CD8-positive, alpha-beta memory T cell (primary cell): ENCODE results near the gene ZNF816. TPM values are rescaled to one million over a fixed set of nuclear protein-coding genes. Genes with fewer than 3 reads are reported as not detected.
"Not testable (repeated sequence)": the region's sequence is repeated elsewhere in the genome, so short reads cannot be mapped to it uniquely, and the experiment has no call there.

Source experiments
- CTCF ChIA-PET: fragments of 350-600 bp; sonication (Branson Sonifier 250); formaldehyde crosslinking; loops from one replicate; lab custom pipeline; 2021; ENCODE audit warnings: antibody characterized with exemption; lab: Charles Lee
- POLR2A ChIA-PET: fragments of 350-600 bp; sonication (Branson Sonifier 250); formaldehyde crosslinking; loops from one replicate; lab custom pipeline; 2021; ENCODE audit warnings: antibody characterized with exemption; lab: Charles Lee
- DNase-seq, 5 donors: peaks; one replicate each; pipeline versions ENCODE4 v3.0.0 to v3.0.0-alpha.2; 2020 to 2022; ENCODE audit warnings: mixed read lengths in 1 of 5
- H3K27ac ChIP-seq: one replicate; pipeline ENCODE4 v1.7.0; 2013; ENCODE audit warnings: low read depth, mild to moderate bottlenecking, low read length, moderate library complexity
- H3K27me3 ChIP-seq: 2 replicates; pipeline ENCODE4 v1.7.0; 2013; ENCODE audit warnings: low read length, mild to moderate bottlenecking; ENCODE audit not compliant: insufficient read depth, poor library complexity, severe bottlenecking
- H3K36me3 ChIP-seq: 2 replicates; pipeline ENCODE4 v1.7.0; 2013; ENCODE audit warnings: mild to moderate bottlenecking, low read length, moderate library complexity; ENCODE audit not compliant: insufficient read depth
- H3K4me1 ChIP-seq: 2 replicates; pipeline ENCODE4 v1.7.0; 2013; ENCODE audit warnings: mild to moderate bottlenecking, low read length, moderate library complexity; ENCODE audit not compliant: insufficient read depth
- H3K4me3 ChIP-seq: 2 replicates; pipeline ENCODE4 v1.7.0; 2013; ENCODE audit warnings: mild to moderate bottlenecking, low read length
- H3K9me3 ChIP-seq: 2 replicates; pipeline ENCODE4 v1.7.0; 2013; ENCODE audit warnings: mild to moderate bottlenecking, low read length
- H3K27ac Mint-ChIP-seq, 8 donors: one replicate each; pipeline ENCODE4 v1.8.0; 2020 to 2021; ENCODE audit warnings: mixed read lengths in 8 of 8, mild to moderate bottlenecking in 6 of 8, inconsistent platforms in 3 of 8, moderate library complexity in 3 of 8
- H3K27me3 Mint-ChIP-seq, 2 donors: one replicate each; pipeline ENCODE4 v1.8.0; 2020 to 2021; ENCODE audit warnings: mixed read lengths in 2 of 2, mild to moderate bottlenecking in 1 of 2, moderate library complexity in 1 of 2
- H3K36me3 Mint-ChIP-seq, 3 donors: one replicate each; pipeline ENCODE4 v1.8.0; 2020 to 2021; ENCODE audit warnings: mixed read lengths in 3 of 3, inconsistent platforms in 1 of 3, mild to moderate bottlenecking in 1 of 3
- H3K4me1 Mint-ChIP-seq, 3 donors: one replicate each; pipeline ENCODE4 v1.8.0; 2020 to 2021; ENCODE audit warnings: mixed read lengths in 3 of 3, inconsistent platforms in 1 of 3, mild to moderate bottlenecking in 1 of 3
- H3K4me3 Mint-ChIP-seq, 7 donors: one replicate each; pipeline ENCODE4 v1.8.0; 2020 to 2021; ENCODE audit warnings: mixed read lengths in 7 of 7, mild to moderate bottlenecking in 6 of 7, moderate library complexity in 4 of 7, inconsistent platforms in 2 of 7
- H3K9me3 Mint-ChIP-seq, 5 donors: one replicate each; pipeline ENCODE4 v1.8.0; 2020 to 2022; ENCODE audit warnings: mixed read lengths in 5 of 5, mild to moderate bottlenecking in 3 of 5, moderate library complexity in 2 of 5, inconsistent platforms in 1 of 5
- polyA plus RNA-seq: library from polyadenylated mRNA; unstranded; fragments of 300-500 nt; fragmentation: Illumina TruSeq; gene quantifications from one replicate; pipeline ENCODE4 v1.2.3, GENCODE V29; 2021
- total RNA-seq, 2 experiments: library from RNA; stranded (reverse); gene quantifications; one replicate each; pipeline ENCODE4 v1.2.3, GENCODE V29; 2021

Gene ZNF816
- total and polyA plus RNA-seq, 3 experiments from 2014 or later, result 10.6 to 17.1 (median 11.0) TPM

DNA sequence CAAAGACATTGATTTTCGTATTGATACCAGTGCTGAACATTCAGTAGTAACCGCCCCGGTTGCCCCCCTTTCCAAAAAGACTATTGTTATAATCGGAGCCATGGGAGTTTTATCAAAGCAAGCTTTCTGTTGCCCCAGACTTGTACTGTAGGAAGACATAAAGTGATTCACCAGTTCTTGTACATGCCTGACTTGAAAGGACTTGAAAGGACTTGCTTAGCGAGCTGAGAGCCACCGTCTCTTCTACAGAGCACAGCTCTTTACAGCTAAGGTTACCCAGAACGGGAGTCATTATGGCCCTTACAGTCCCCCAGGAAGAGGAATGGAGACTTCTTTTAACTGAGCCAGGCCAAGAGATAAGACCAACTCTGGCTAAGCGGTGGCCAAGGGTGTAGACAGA, 5.1 kb downstream of the ZNF816 start:
- Histone ChIP-seq H3K27me3 (no peaks in the 10 kb centered on the region), H3K9me3 (peaks cover 68% of the 10 kb centered on the region), H3K36me3 (peaks cover 47% of the 10 kb centered on the region), H3K4me3 (no peak overlapping the region), H3K4me1 (peaks cover 10% of the 10 kb centered on the region), H3K27ac (no peak overlapping the region)
- Mint-ChIP-seq H3K36me3 (peaks cover 54 to 84% (median 70%) of the 10 kb centered on the region in 3 donors), H3K4me3 (no peak overlapping the region), H3K27me3 (no peaks in the 10 kb centered on the region), H3K9me3 (peaks cover 36 to 73% (median 60%) of the 10 kb centered on the region in 5 donors), H3K27ac (no peak overlapping the region), H3K4me1 (peaks cover 23 to 34% (median 23%) of the 10 kb centered on the region in 3 donors)
- DNase-seq, result no peak
- ChIA-PET POLR2A (no interaction called here), CTCF (no interaction called here)

DNA sequence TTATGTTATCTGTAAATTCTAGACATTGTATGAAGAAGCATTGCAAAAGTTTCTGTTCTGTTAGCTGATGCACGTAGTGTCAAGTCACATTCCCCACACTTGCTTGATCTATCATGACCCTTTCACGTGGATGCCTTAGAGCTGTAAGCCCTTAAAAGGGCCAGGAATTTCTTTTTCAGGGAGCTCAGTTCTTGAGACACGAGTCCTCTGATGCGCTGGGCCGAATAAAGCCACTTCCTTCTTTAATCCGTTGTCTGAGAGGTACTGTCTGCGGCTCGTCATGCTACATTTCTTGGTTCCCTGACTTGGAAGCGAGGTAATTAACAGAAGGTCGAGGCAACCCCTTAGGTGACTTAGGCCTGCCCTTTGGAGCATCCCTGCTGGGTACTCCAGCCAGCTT, 5.8 kb downstream of the ZNF816 start:
- Histone ChIP-seq H3K27ac (no peak overlapping the region), H3K27me3 (no peaks in the 10 kb centered on the region), H3K36me3 (peaks cover 54% of the 10 kb centered on the region), H3K4me3 (no peak overlapping the region), H3K9me3 (peaks cover 75% of the 10 kb centered on the region), H3K4me1 (peaks cover 6% of the 10 kb centered on the region)
- H3K36me3 Mint-ChIP-seq, result peaks cover 60 to 84% (median 77%) of the 10 kb centered on the region in 3 donors
- H3K27ac Mint-ChIP-seq, result no peak overlapping the region
- ChIA-PET POLR2A (no interaction called here), CTCF (no interaction called here)
- H3K27me3 Mint-ChIP-seq, result no peaks in the 10 kb centered on the region
- peaks cover 43 to 80% (median 67%) of the 10 kb centered on the region in 5 donors for H3K9me3 Mint-ChIP-seq
- H3K4me3 Mint-ChIP-seq, result no peak overlapping the region
- H3K4me1 Mint-ChIP-seq, result peaks cover 18 to 29% (median 18%) of the 10 kb centered on the region in 3 donors
- DNase-seq, result no peak

DNA sequence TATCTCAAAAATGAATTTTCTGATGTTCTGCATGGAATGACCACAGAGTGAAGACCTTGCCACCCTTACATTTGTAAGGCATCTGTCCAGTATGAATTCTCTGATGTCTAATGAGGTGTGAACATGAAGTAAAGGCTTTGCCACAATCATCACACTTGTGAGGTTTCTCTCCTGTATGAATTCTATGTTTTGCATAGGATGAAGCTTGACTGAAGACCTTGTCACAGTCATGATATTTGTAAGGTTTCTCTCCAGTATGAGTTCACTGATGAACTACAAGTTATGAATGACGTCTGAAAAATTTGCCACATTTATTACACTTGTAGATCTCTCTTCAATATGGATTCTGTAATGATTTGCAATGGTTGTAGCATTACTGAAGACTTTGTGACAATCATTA, 13.3 kb downstream of the ZNF816 start:
- H3K36me3 Mint-ChIP-seq, result peaks cover 31 to 48% (median 44%) of the 10 kb centered on the region in 3 donors
- CTCF ChIA-PET, result no interaction called here
- no peak overlapping the region for H3K4me3 ChIP-seq
- H3K27me3 Mint-ChIP-seq, result no peaks in the 10 kb centered on the region
- no peaks in the 10 kb centered on the region for H3K4me1 ChIP-seq
- H3K4me1 Mint-ChIP-seq, result peaks cover 0 to 3% (median 0%) of the 10 kb centered on the region in 3 donors
- peaks cover 27 to 81% (median 77%) of the 10 kb centered on the region in 5 donors for H3K9me3 Mint-ChIP-seq
- H3K27me3 ChIP-seq, result no peaks in the 10 kb centered on the region
- H3K4me3 Mint-ChIP-seq, result peak overlapping the region in 1 of 7 donors; percentile 36
- POLR2A ChIA-PET, result no interaction called here
- no peak overlapping the region for H3K27ac ChIP-seq
- no peak overlapping the region for H3K27ac Mint-ChIP-seq
- DNase-seq, result no peak
- H3K9me3 ChIP-seq, result peaks cover 51% of the 10 kb centered on the region
- H3K36me3 ChIP-seq, result peaks cover 34% of the 10 kb centered on the region

DNA sequence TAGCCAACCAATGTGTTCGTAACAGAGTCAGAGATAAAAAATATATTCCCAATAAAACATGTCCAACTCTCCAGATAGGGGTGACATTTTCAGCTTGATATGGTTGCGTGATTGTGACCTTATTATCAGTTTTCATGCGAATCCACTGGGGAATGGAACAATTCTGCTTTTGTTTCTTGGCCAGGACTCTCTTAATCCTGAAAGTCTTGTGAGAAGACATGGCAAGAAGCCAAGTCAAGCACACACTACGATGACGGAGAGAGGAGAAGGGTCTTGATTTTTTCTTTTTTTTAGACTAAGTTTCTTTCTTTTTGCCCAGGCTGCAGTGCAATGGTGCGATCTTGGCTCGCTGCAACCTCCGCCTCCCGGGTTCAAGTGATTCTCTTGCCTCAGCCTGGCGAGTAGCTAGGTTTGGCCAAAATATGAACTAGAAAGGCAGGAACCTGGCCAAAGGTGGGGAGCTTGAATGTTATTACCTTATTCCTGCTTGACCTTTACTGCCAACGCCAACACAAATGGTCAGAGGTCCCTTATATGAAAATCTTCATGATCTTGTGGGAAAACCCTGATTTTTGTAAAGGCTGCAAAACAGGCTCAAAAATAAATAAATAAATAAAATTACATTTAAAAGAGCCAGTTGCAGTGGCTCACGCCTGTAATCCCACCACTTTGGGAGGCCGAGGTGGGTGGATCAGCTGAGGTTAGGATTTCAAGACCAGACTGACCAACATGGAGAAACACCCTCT, 14.5 kb downstream of the ZNF816 start:
- Histone ChIP-seq H3K36me3 (peaks cover 29% of the 10 kb centered on the region), H3K27me3 (no peaks in the 10 kb centered on the region), H3K9me3 (peaks cover 48% of the 10 kb centered on the region), H3K4me3 (no peak overlapping the region), H3K27ac (no peak overlapping the region), H3K4me1 (no peaks in the 10 kb centered on the region)
- CTCF ChIA-PET, result no interaction called here
- H3K36me3 Mint-ChIP-seq, result peaks cover 27 to 41% (median 39%) of the 10 kb centered on the region in 3 donors
- peaks cover 0 to 3% (median 0%) of the 10 kb centered on the region in 3 donors for H3K4me1 Mint-ChIP-seq
- no peaks in the 10 kb centered on the region for H3K27me3 Mint-ChIP-seq
- peaks cover 27 to 78% (median 73%) of the 10 kb centered on the region in 5 donors for H3K9me3 Mint-ChIP-seq
- POLR2A ChIA-PET, result interaction anchor here (0.6 kb wide), 1 partner anchor 198 kb away, joined by 3 read pairs; no protein-coding TSS in a partner anchor
- no peak overlapping the region for H3K27ac Mint-ChIP-seq
- DNase-seq, result no peak
- H3K4me3 Mint-ChIP-seq, result no peak overlapping the region

DNA sequence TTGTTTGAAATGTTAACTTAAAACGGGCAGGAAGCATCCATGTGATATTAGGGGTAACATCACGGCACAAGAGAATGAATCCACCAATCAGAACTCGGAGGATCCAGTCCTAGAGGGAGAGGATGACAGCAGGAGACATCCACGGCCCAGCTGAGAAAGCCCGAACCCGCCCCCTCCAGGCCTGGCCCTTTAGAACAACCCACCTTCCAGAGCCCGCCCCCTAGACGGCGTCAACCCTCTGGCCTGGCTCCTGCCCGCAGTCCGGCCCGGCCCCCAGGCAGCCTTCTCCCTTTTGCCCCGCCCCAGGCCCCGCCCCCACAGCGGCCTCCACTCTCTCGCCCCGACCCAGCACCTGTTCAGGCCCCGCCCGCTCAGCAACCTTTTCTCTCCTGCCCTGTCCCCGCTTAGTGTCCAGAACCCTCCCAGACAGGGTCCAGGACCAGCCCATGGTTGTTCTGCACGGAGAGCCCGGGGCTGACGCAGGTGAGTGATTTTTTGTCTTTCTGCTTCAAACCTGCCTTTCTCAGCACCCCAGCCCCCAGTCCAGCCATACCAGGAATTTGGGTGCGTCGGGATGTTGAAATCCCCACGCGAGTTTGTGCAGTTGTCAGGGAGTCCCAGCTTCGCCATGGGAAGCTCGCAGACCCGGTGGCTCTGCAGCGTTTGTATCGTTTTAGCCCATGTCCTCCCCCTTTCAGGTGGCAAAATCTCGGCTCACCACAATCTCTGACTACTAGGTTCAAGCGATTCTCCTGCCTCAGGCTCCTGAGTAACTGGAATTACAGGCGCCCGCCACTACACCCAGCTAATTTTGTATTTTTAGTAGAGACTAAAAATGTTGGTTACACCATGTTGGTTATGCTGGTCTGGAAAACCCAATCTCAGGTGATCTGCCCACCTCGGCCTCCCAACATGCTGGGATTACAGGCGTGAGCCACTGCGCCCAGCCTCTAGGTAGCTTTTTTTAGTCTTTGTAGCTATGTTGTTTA, 16.1 kb downstream of the ZNF816 start:
- Mint-ChIP-seq H3K36me3 (peaks cover 15 to 30% (median 24%) of the 10 kb centered on the region in 3 donors), H3K9me3 (peaks cover 18 to 62% (median 57%) of the 10 kb centered on the region in 5 donors), H3K27me3 (no peaks in the 10 kb centered on the region), H3K4me3 (peak overlapping the region in 1 of 7 donors; percentile 46), H3K27ac (peak overlapping the region in 1 of 8 donors; percentile 37), H3K4me1 (peaks cover 8 to 11% (median 9%) of the 10 kb centered on the region in 3 donors)
- Histone ChIP-seq H3K4me1 (peaks cover 2% of the 10 kb centered on the region), H3K27ac (no peak overlapping the region), H3K9me3 (peaks cover 33% of the 10 kb centered on the region), H3K36me3 (peaks cover 13% of the 10 kb centered on the region), H3K27me3 (no peaks in the 10 kb centered on the region), H3K4me3 (no peak overlapping the region)
- ChIA-PET CTCF (no interaction called here), POLR2A (interaction anchor here (0.6 kb wide), 1 partner anchor 58 kb away, joined by 6 read pairs; no protein-coding TSS in a partner anchor)
- no peak for DNase-seq

DNA sequence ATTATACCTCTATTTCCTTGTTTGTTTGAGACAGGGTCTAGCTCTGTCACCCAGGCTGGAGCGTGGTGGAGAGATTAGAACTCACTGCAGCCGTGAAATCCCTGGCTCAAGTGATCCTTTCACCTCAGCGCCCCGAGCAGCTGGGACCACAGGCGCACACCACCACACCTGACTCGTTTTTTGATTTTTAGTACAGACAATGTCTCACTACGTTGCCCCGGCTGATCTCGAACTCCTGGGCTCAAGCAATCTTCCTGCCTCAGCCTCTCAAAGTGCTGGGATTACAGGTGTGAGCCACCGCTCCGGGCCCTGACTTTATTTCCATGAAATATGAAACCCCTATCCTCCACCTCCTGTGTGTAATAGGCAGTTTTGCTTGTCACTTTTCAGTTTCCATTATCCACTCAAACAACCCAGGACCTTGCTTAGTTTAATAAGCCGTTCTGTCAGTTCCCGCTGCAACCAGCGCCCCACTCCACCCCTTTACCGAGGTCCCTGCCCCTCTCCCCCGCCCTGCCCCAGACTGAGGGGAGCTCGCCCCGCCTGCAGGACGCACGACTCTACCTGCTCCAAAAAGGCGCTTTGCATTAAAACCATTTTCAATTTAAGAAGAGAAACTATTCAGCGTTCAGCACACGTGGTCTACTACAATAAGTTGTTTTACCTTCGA, 16.9 kb downstream of the ZNF816 start:
- Histone ChIP-seq H3K27me3 (no peaks in the 10 kb centered on the region), H3K27ac (no peak overlapping the region), H3K9me3 (peaks cover 24% of the 10 kb centered on the region), H3K36me3 (peaks cover 5% of the 10 kb centered on the region), H3K4me3 (no peak overlapping the region), H3K4me1 (peaks cover 7% of the 10 kb centered on the region)
- ChIA-PET CTCF (no interaction called here), POLR2A (interaction anchor here (0.6 kb wide), 2 partner anchors 59 to 487 kb away, joined by 5 to 6 read pairs; no protein-coding TSS in a partner anchor)
- Mint-ChIP-seq H3K27ac (no peak overlapping the region), H3K4me1 (peaks cover 14 to 19% (median 17%) of the 10 kb centered on the region in 3 donors), H3K9me3 (peaks cover 15 to 56% (median 49%) of the 10 kb centered on the region in 5 donors), H3K27me3 (no peaks in the 10 kb centered on the region), H3K36me3 (peaks cover 12 to 22% (median 19%) of the 10 kb centered on the region in 3 donors), H3K4me3 (peak overlapping the region in 2 of 7 donors; percentile 19 to 46)
- DNase-seq, result no peak

DNA sequence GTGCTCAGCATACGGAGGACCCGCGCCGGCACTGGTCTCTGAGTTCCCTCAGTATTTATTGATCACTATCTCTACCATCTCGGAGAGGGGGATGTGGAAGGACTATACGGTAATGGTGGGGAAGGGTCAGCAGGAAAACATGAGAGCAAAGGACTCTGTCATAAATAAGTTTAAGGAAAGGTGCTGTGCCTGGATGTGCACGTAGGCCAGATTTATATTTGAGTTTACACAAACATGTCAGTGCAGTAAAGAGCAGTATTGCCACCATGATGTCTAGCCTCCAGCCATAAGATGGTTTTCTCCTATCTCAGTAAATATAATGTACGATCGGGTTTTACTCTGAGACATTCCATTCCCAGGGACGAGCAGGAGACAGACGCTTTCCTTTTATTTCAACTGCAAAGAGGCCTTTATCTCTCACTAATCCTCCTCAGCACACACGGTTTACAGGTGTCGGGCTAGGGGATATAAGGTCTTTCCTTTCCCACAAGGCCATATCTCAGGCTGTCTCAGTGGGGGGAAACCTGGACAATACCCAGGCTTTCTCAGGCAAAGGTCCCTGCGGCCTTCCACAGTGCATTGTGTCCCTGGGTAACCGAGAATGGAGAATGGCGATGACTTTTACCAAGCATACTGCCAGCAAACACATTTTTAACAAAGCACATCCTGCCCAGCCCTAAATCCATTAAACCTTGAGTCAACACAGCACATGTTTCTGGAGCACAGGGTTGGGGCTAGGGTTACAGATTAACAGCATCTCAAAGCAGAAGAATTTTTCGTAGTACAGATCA, 17.8 kb downstream of the ZNF816 start:
- H3K27me3 Mint-ChIP-seq, H3K27ac ChIP-seq, CTCF ChIA-PET, H3K4me1 ChIP-seq, DNase-seq, H3K27ac Mint-ChIP-seq, H3K4me3 ChIP-seq, H3K36me3 ChIP-seq, H3K27me3 ChIP-seq: not testable (repeated sequence)
- H3K4me3 Mint-ChIP-seq, result peak overlapping the region in 3 of 7 donors; percentile 48 to 63 (median 61)
- peaks cover 14 to 22% (median 21%) of the 10 kb centered on the region in 3 donors for H3K4me1 Mint-ChIP-seq
- H3K9me3 Mint-ChIP-seq, result peaks cover 6 to 47% (median 40%) of the 10 kb centered on the region in 5 donors
- POLR2A ChIA-PET, result interaction anchor here (0.6 kb wide), 1 partner anchor 488 kb away, joined by 5 read pairs; no protein-coding TSS in a partner anchor
- H3K36me3 Mint-ChIP-seq, result peaks cover 3 to 13% (median 10%) of the 10 kb centered on the region in 3 donors
- peaks cover 17% of the 10 kb centered on the region for H3K9me3 ChIP-seq
